ENCODE results near the gene TFPT.

TFPT gene

DNA sequence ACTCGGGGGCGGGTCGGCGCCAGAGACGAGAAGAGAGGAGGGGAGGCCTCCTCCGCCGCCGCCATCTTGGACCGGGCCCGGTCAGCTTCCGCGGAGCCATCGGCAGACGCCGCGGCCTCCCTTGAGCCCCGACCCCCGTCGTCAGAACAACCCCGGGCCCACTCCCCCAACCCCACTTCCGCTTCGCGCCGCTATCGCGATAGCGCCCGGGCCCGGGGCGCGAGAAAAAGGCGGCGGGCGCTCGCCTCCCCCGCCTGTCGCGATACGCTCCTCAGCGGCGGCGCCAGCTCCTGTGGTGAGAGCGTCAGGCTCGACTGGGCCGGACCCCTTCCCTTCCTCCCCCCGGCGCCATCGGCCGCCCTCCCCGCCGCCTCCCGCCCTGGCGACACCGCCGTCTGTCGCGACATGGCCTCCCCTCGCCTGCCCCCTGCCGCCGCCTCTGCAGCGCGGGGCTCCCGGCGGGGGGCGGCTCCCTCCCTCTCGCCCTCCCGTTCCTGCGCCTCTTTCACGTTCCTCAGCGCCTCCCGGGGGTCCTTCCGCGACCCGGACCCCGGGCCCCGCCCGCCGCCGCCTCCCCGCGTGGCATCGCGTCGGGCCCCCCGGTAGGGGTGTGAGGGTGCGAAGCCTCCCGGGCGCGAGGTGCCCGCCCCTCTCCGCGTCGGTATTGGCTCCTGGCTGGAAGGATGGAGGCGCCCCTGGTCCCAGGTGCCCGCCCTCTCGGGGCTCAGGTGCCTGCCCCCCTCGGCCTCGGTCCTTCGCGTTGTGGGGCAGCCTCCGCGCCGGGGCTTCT, 22.4 kb upstream of the TFPT start, which contains the start of gene CNOT3:
Gene CNOT3 (plus strand): TSS at position 64 of the 790 bp plus-strand sequence. CDS start 5,217 bp downstream, outside the sequence.
- peaks cover 43% of the 10 kb centered on the region for H3K4me1 Mint-ChIP-seq (ENCODE audit: low read depth)
- DNase-seq, result peak; percentile 55
- no peaks in the 10 kb centered on the region for H3K9me3 Mint-ChIP-seq
- H3K27ac Mint-ChIP-seq, result peak within 1 kb of the TSS; percentile 98
- H3K4me3 Mint-ChIP-seq, result peak within 1 kb of the TSS; percentile 92
- peaks cover 45% of the 10 kb centered on the region for H3K36me3 Mint-ChIP-seq (ENCODE audit: low read depth)
- H3K27me3 Mint-ChIP-seq, result no peaks in the 10 kb centered on the region

DNA sequence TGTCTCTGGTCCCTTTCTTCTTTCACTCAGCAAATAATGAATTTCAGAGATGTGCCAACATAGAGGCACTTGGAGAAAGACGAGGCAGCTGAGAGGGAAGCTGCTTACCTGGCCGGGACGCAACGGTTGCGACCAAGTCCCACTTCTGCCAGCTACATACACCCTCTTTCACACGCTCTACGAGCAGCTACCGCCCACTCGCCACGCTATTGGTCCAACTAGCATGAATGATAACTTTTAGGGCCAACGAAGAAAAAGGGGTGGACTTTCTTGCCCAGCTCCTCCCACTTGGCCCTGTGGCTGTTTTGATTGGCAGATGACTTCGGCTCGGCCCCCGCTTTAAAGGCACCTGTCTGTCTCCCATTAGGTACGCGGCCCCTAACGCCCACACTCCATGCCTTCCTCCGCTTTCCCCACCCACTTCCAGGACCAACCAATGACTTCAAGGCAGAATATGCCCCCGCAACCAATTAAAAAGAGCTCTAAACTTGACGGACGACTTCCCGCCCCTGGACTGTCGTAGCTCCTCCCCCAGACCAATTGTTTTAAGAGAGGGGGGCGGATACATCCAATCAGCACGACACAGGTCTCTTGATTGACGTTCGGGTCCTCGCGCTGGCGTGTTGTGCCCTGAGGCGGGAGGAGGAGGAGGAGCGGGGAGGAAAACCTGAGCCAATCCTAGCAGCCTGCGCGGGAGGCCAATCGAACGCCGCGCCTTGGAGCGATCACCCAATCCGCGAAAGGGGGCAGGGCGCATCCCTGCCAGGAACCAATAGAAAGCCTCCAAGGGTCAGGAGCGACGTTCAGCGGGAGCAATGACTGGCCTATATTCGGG, 21.6 kb upstream of the TFPT start:
- Mint-ChIP-seq H3K4me1 (ENCODE audit: low read depth) (peaks cover 43% of the 10 kb centered on the region), H3K4me3 (peak overlapping the region; percentile 92), H3K27ac (peak overlapping the region; percentile 95)

GRCh38 chr19:54136086-54136863, 20.8 kb upstream of the TFPT start:
- H3K27ac Mint-ChIP-seq, result peak overlapping the region; percentile 95
- H3K4me1 Mint-ChIP-seq (ENCODE audit: low read depth), result peaks cover 37% of the 10 kb centered on the region
- no peaks in the 10 kb centered on the region for H3K9me3 Mint-ChIP-seq
- H3K36me3 Mint-ChIP-seq (ENCODE audit: low read depth), result peaks cover 38% of the 10 kb centered on the region
- no peaks in the 10 kb centered on the region for H3K27me3 Mint-ChIP-seq
- H3K4me3 Mint-ChIP-seq, result peak overlapping the region; percentile 92
- DNase-seq, result no peak

More for the DNA sequence above, 21.6 kb upstream of the TFPT start:
- H3K27me3 Mint-ChIP-seq, result no peaks in the 10 kb centered on the region
- peaks cover 39% of the 10 kb centered on the region for H3K36me3 Mint-ChIP-seq (ENCODE audit: low read depth)
- peak; percentile 98 for DNase-seq
- no peaks in the 10 kb centered on the region for H3K9me3 Mint-ChIP-seq

GRCh38 chr19:54133957-54134590, 18.6 kb upstream of the TFPT start:
- Mint-ChIP-seq H3K27me3 (no peaks in the 10 kb centered on the region), H3K27ac (peak overlapping the region; percentile 15), H3K4me3 (no peak overlapping the region), H3K4me1 (ENCODE audit: low read depth) (peaks cover 18% of the 10 kb centered on the region), H3K36me3 (ENCODE audit: low read depth) (peaks cover 31% of the 10 kb centered on the region), H3K9me3 (no peaks in the 10 kb centered on the region)
- no peak for DNase-seq

DNA sequence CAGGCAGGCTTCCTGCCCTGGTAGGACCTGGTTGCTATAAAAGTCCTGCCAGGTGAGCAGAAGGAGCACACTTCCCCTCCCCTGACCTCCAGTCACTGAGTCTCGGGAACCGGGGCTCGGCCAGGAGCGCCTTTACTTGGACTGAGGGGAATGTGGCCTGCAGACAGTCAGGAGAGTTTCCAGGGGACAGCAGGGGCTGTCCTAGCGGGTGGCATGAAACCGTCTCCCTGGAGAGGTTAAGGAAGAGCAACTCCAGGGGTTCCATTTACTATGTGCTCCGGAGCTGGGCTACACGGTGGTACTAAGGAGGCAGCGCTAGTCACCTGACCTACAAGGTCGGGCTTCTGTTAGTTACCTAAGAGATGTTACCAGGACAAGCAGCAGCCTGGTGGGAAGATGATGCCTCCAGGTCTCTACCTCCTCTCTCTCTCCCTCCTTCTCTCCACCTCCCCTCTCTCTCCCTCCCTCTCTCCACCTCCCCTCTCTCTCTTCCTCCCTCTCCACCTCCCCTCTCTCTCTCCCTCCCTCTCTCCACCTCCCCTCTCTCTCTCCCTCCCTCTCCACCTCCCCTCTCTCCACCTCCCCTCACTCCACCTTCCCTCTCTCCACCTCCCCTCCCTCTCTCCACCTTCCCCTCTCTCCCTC, 18.0 kb upstream of the TFPT start:
- Mint-ChIP-seq H3K4me1 (ENCODE audit: low read depth) (peaks cover 12% of the 10 kb centered on the region), H3K4me3 (no peak overlapping the region), H3K27ac (no peak overlapping the region), H3K9me3 (no peaks in the 10 kb centered on the region), H3K36me3 (ENCODE audit: low read depth) (peaks cover 29% of the 10 kb centered on the region), H3K27me3 (no peaks in the 10 kb centered on the region)
- no peak for DNase-seq

DNA sequence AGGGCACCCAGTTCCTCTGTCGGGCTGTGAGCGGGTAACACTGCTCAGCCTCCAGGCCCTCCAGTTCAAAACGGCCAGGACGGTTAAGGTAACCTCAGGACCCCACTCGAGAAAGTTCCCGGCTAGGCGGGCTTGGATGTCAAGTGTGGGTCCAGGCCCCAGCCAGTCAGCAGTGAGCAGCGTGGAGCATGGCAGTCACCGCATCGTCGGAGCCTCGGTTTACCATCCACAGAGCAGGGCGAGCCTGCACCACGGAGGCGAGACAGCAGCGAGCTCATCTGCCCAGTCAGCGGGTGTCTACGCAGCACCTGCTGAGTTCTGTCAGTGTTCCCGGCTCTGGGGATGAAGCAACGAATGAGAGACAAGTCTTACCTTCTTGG, 14.2 kb upstream of the TFPT start:
- Mint-ChIP-seq H3K9me3 (no peaks in the 10 kb centered on the region), H3K27me3 (no peaks in the 10 kb centered on the region), H3K4me1 (ENCODE audit: low read depth) (no peaks in the 10 kb centered on the region), H3K4me3 (no peak overlapping the region), H3K36me3 (ENCODE audit: low read depth) (peaks cover 64% of the 10 kb centered on the region), H3K27ac (no peak overlapping the region)
- DNase-seq, result no peak

DNA sequence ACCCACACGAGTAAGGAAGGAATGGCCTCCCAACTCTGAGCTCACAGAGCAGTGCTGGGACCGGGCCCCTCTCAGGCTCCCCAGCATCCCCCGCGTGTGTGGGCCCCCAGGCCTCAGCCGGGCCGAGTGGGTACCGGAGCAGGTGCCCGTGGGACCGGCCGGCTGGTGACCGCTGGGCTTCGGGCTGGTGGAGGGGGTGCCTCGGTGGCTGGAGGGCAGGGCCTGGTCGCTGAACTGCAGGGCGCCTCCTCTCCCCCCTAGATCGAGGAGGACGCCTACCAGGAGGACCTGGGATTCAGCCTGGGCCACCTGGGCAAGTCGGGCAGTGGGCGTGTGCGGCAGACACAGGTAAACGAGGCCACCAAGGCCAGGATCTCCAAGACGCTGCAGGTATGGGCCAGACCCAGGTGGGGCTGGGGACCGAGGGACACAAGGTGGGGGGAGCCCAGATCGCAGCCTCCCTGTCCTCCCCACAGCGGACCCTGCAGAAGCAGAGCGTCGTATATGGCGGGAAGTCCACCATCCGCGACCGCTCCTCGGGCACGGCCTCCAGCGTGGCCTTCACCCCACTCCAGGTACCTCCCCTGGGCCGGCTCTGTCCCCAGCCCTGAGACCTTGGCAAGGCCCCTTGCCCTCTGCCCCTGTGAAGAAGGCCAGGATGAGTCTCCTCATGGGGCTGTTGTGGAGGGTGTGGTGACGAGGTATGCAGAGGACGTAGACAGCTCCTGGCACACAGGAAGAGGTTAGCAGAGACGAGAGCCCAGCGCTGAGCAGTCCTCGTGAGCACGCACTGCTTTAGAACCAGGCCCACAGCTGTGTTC, 13.5 kb upstream of the TFPT start:
- DNase-seq, result no peak
- Mint-ChIP-seq H3K27ac (no peak overlapping the region), H3K36me3 (ENCODE audit: low read depth) (peaks cover 70% of the 10 kb centered on the region), H3K4me3 (no peak overlapping the region), H3K4me1 (ENCODE audit: low read depth) (no peaks in the 10 kb centered on the region), H3K9me3 (no peaks in the 10 kb centered on the region), H3K27me3 (no peaks in the 10 kb centered on the region)

GRCh38 chr19:54128441-54128725, 12.9 kb upstream of the TFPT start:
- no peak overlapping the region for H3K27ac Mint-ChIP-seq
- H3K4me3 Mint-ChIP-seq, result no peak overlapping the region
- no peaks in the 10 kb centered on the region for H3K9me3 Mint-ChIP-seq
- no peaks in the 10 kb centered on the region for H3K27me3 Mint-ChIP-seq
- H3K36me3 Mint-ChIP-seq (ENCODE audit: low read depth), result peaks cover 76% of the 10 kb centered on the region
- H3K4me1 Mint-ChIP-seq (ENCODE audit: low read depth), result no peaks in the 10 kb centered on the region
- no peak for DNase-seq

GRCh38 chr19:54127688-54128440, 12.4 kb upstream of the TFPT start:
- Mint-ChIP-seq H3K27me3 (no peaks in the 10 kb centered on the region), H3K36me3 (ENCODE audit: low read depth) (peaks cover 81% of the 10 kb centered on the region), H3K9me3 (no peaks in the 10 kb centered on the region), H3K4me1 (ENCODE audit: low read depth) (no peaks in the 10 kb centered on the region), H3K4me3 (no peak overlapping the region), H3K27ac (no peak overlapping the region)
- no peak for DNase-seq

GRCh38 chr19:54125713-54126112, 10.3 kb upstream of the TFPT start:
- Mint-ChIP-seq H3K4me3 (no peak overlapping the region), H3K27me3 (no peaks in the 10 kb centered on the region), H3K27ac (no peak overlapping the region), H3K9me3 (no peaks in the 10 kb centered on the region), H3K4me1 (ENCODE audit: low read depth) (no peaks in the 10 kb centered on the region), H3K36me3 (ENCODE audit: low read depth) (peaks cover 88% of the 10 kb centered on the region)
- no peak for DNase-seq

GRCh38 chr19:54124393-54124792, 8.9 kb upstream of the TFPT start:
- Mint-ChIP-seq H3K4me1 (ENCODE audit: low read depth) (no peaks in the 10 kb centered on the region), H3K9me3 (no peaks in the 10 kb centered on the region), H3K27me3 (no peaks in the 10 kb centered on the region), H3K4me3 (no peak overlapping the region), H3K36me3 (ENCODE audit: low read depth) (peaks cover 95% of the 10 kb centered on the region), H3K27ac (no peak overlapping the region)
- no peak for DNase-seq

DNA sequence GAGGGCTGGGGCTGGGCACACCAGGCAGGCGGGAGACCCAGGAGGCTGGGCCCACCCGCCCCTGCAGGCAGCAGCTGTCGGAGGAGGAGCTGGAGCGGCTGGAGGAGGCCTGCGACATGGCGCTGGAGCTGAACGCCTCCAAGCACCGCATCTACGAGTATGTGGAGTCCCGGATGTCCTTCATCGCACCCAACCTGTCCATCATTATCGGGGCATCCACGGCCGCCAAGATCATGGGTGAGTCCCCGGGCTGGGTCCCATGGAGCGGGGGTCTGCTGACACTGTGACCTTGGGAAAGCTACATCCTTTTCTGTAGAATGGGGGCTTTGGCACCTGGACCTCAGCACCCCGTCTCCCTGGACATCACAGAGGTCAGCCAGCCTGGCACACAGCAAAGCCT, 8.2 kb upstream of the TFPT start:
- Mint-ChIP-seq H3K27ac (no peak overlapping the region), H3K4me1 (ENCODE audit: low read depth) (no peaks in the 10 kb centered on the region), H3K4me3 (no peak overlapping the region), H3K9me3 (no peaks in the 10 kb centered on the region), H3K27me3 (no peaks in the 10 kb centered on the region), H3K36me3 (ENCODE audit: low read depth) (peaks cover 94% of the 10 kb centered on the region)
- DNase-seq, result no peak

- Mint-ChIP-seq H3K4me3 (no peak overlapping the region), H3K9me3 (no peaks in the 10 kb centered on the region), H3K27me3 (no peaks in the 10 kb centered on the region), H3K36me3 (ENCODE audit: low read depth) (peaks cover 93% of the 10 kb centered on the region), H3K27ac (no peak overlapping the region), H3K4me1 (ENCODE audit: low read depth) (peaks cover 12% of the 10 kb centered on the region)
- DNase-seq, result no peak
These were observed 5.8 kb upstream of the TFPT start for GRCh38 chr19:54121259-54121658.

Measured in activated T-cell treated with anti-CD3 and anti-CD28 coated beads, Interleukin-2, amount 50 U/mL, for 24 hours (primary cell).